Mesothelial cell of epicardium (in vitro differentiated cells): ENCODE results near the gene FAM25A. TPM values are rescaled to one million over a fixed set of nuclear protein-coding genes. Genes with fewer than 3 reads are reported as not detected.
"Not testable (repeated sequence)": the region's sequence is repeated elsewhere in the genome, so short reads cannot be mapped to it uniquely, and the experiment has no call there.

Source experiments
- DNase-seq, 2 experiments: peaks; one replicate each; pipeline ENCODE4 v3.0.0; 2021; ENCODE audit warnings: low spot score in 2 of 2; ENCODE audit not compliant: unreplicated experiment in 2 of 2
- H3K27ac Mint-ChIP-seq: 2 replicates; pipeline ENCODE4 v1.8.0; 2021; ENCODE audit warnings: mixed read lengths
- H3K27me3 Mint-ChIP-seq: 2 replicates; pipeline ENCODE4 v1.8.0; 2021; ENCODE audit warnings: low read depth, mixed read lengths
- H3K36me3 Mint-ChIP-seq: 2 replicates; pipeline ENCODE4 v1.8.0; 2021; ENCODE audit warnings: mixed read lengths
- H3K4me1 Mint-ChIP-seq: 2 replicates; pipeline ENCODE4 v1.8.0; 2021; ENCODE audit warnings: mixed read lengths
- H3K4me3 Mint-ChIP-seq: 2 replicates; pipeline ENCODE4 v1.8.0; 2021; ENCODE audit warnings: mild to moderate bottlenecking, moderate library complexity, mixed read lengths
- H3K9me3 Mint-ChIP-seq: 2 replicates; pipeline ENCODE4 v1.8.0; 2021; ENCODE audit warnings: mixed read lengths
- total RNA-seq: library from RNA; stranded (reverse); gene quantifications from 3 replicates; pipeline ENCODE4 v1.2.1, GENCODE V29; 2021
- TF ChIP-seq, protein P1 (sequence below): fragments of 200-600 bp; sonication (generic); IDR thresholded peaks from one replicate; pipeline ENCODE4 v1.5.0; 2021; ENCODE audit warnings: antibody characterized with exemption; ENCODE audit not compliant: unreplicated experiment

The FAM25A gene
- total RNA-seq, 1 donor from 2014 or later: not detected

DNA sequence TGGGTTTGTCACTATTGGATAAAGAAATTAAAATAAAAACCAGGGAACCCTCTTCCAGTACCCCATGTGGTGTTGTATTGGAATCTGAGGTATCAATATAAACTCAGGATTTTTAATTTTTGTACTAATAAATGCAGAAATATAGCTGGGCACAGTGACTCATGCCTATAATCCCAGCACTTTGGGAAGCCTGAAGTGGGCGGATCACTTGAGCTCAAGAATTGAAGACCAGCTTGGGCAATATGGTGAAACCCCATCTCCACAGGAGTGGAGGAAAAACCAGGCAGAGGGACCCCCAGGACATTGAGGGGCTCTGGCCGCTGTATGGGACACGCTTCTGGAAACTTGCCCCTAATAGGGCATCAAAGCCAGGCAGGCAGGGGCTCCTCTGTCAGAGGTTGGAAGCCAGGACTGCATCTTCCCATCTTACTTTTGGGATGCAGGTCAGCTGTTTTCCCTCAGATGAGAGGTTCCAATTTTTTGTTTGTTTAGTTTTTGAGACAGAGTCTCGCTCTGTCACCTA lies 40.7 kb upstream of the FAM25A start:
- H3K4me3 Mint-ChIP-seq: no peak overlapping the region
- H3K27me3 Mint-ChIP-seq: no peaks in the 10 kb centered on the region
- peaks cover 9% of the 10 kb centered on the region for H3K4me1 Mint-ChIP-seq
- H3K9me3 Mint-ChIP-seq: no peaks in the 10 kb centered on the region
- DNase-seq: no peak
- TF ChIP-seq, protein P1, sequence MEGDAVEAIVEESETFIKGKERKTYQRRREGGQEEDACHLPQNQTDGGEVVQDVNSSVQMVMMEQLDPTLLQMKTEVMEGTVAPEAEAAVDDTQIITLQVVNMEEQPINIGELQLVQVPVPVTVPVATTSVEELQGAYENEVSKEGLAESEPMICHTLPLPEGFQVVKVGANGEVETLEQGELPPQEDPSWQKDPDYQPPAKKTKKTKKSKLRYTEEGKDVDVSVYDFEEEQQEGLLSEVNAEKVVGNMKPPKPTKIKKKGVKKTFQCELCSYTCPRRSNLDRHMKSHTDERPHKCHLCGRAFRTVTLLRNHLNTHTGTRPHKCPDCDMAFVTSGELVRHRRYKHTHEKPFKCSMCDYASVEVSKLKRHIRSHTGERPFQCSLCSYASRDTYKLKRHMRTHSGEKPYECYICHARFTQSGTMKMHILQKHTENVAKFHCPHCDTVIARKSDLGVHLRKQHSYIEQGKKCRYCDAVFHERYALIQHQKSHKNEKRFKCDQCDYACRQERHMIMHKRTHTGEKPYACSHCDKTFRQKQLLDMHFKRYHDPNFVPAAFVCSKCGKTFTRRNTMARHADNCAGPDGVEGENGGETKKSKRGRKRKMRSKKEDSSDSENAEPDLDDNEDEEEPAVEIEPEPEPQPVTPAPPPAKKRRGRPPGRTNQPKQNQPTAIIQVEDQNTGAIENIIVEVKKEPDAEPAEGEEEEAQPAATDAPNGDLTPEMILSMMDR: no peak
- no peaks in the 10 kb centered on the region for H3K36me3 Mint-ChIP-seq
- H3K27ac Mint-ChIP-seq: no peak overlapping the region

DNA sequence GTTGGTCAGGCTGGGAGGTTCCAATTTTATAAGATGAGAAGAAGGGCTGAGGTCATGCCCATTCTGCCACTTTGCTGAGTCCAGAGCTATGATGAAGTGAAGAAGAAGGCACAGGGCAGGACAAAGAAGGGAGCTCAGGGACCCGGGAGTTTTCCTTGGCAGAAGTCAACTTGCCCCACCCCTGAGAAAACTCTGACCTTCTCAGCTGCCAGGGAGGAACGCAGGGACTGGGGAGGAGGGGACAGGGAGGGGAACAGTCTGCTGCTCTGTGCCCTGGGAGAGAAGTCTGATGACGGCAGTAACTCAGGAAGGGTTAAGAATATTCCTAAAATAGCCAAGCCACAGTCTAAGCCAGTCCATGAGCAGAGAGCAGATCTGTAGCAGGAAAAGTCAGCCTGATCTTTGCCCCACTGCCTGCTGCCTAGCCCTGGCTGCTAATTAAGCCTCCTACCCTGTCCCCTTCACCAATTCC lies 40.1 kb upstream of the FAM25A start:
- TF ChIP-seq, protein P1: no peak
- Mint-ChIP-seq H3K27ac (no peak overlapping the region), H3K9me3 (no peaks in the 10 kb centered on the region), H3K36me3 (no peaks in the 10 kb centered on the region), H3K27me3 (no peaks in the 10 kb centered on the region), H3K4me1 (peaks cover 3% of the 10 kb centered on the region), H3K4me3 (no peak overlapping the region)
- DNase-seq: no peak

DNA sequence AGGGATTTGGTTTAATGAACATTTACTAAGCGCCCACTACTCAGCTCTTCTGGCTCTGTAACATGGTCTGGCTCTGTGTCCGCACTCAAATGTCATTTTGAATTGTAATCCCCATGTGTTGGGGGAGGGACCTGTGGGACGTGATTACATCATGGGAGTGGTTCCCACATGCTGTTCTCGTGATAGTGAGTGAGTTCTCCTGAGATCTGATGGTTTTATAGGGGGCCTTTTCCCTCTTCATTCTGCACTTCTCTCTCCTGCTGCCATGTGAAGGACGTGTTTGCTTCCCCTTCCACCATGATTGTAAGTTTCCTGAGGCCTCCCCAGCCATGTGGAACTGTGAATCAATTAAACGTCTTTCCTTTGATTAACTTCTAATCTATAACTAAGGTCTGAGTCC lies 39.1 kb upstream of the FAM25A start:
- not testable (repeated sequence) for H3K4me1 Mint-ChIP-seq, H3K36me3 Mint-ChIP-seq, H3K27ac Mint-ChIP-seq, H3K27me3 Mint-ChIP-seq, DNase-seq, H3K9me3 Mint-ChIP-seq, H3K4me3 Mint-ChIP-seq

DNA sequence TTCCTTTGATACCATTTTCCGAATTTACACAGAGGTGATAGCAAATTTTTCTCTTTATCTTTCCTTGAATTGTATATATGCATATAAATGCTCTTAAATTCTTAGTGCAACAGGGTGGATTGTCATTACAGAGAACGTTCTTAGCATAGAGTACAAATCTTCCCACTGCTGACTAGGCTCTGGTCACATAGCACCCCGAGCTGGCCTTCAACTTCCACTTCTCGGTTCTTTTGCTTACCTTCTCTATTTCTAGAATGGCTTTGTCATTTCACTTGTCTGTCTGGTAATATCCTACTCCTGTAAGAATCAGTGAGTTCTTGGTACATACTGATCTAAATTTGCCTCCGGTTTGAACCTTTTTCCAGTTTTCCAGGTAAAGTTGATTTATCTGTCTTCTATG lies 38.4 kb upstream of the FAM25A start:
- no peaks in the 10 kb centered on the region for H3K27me3 Mint-ChIP-seq
- H3K36me3 Mint-ChIP-seq: no peaks in the 10 kb centered on the region
- TF ChIP-seq, protein P1: no peak
- H3K9me3 Mint-ChIP-seq: no peaks in the 10 kb centered on the region
- no peak overlapping the region for H3K27ac Mint-ChIP-seq
- DNase-seq: no peak
- no peak overlapping the region for H3K4me3 Mint-ChIP-seq
- H3K4me1 Mint-ChIP-seq: peaks cover 3% of the 10 kb centered on the region

DNA sequence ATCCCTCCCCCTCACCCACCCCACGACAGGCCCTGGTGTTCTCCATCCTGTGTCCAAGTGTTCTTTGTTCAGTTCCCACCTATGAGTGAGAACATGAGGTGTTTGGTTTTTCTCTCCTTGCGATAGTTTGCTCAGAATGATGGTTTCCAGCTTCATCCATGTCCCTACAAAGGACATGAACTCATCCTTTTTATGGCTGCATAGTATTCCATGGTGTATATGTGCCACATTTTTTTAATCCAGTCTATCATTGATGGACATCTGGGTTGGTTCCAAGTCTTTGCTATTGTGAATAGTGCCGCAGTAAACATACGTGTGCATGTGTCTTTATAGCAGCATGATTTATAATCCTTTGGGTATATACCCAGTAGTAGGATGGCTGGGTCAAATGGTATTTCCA lies 35.6 kb upstream of the FAM25A start:
- not testable (repeated sequence) for H3K9me3 Mint-ChIP-seq, H3K4me3 Mint-ChIP-seq, H3K36me3 Mint-ChIP-seq, H3K27me3 Mint-ChIP-seq, H3K27ac Mint-ChIP-seq, DNase-seq, H3K4me1 Mint-ChIP-seq

DNA sequence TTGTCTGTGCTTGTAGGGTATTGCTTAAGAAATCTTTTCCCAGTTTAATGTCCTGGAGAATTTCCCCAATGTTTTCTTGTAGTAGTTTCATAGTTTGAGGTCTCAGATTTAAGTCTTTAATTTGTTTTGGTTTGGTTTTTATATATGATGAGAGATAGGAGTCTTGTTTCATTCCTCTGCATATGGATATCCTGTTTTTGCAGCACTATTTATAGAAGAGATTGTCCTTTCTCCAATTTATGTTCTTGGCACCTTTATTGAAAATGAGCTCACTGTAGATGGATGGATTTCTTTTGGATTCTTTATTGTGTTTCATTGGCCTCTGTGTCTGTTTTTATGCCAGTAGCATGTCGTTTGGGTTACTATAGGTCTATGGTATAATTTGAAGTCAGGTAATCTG lies 31.6 kb upstream of the FAM25A start:
- H3K27ac Mint-ChIP-seq: no peak overlapping the region
- H3K27me3 Mint-ChIP-seq: no peaks in the 10 kb centered on the region
- H3K4me3 Mint-ChIP-seq: no peak overlapping the region
- H3K9me3 Mint-ChIP-seq: no peaks in the 10 kb centered on the region
- H3K4me1 Mint-ChIP-seq: peaks cover 10% of the 10 kb centered on the region
- no peak for DNase-seq
- no peaks in the 10 kb centered on the region for H3K36me3 Mint-ChIP-seq
- TF ChIP-seq, protein P1: no peak

DNA sequence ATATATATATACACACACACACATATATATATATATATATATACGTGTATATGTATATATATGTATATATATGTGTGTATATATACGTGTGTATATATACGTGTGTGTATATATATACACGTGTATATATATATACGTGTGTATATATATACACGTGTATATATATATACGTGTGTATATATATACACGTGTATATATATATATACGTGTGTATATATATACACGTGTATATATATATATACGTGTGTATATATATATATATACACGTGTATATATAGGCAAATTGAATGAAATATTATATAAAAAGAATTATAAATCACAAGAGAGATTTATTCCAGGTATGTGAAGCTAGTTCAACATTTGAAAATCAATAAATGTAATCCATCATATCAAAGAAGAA lies 28.7 kb upstream of the FAM25A start:
- not testable (repeated sequence) for H3K4me3 Mint-ChIP-seq, DNase-seq, H3K27me3 Mint-ChIP-seq, H3K27ac Mint-ChIP-seq, H3K4me1 Mint-ChIP-seq, H3K9me3 Mint-ChIP-seq, H3K36me3 Mint-ChIP-seq
